HCT116 (cell line): ENCODE results near the gene GSTO2. TPM values are rescaled to one million over a fixed set of nuclear protein-coding genes. Genes with fewer than 3 reads are reported as not detected.

Experiments used
- ATAC-seq: fragments of 200-7000 bp; cut with Tn5 transposase; 2 replicates; pipeline ENCODE4 v1.9.1; 2020; ENCODE audit warnings: mild to moderate bottlenecking, moderate library complexity
- BruUV-seq: library from RNA; stranded (reverse); fragments of 400-500 nt; replicated peaks from 2 replicates; lab custom pipeline; 2021; lab: Mats Ljungman, UMichigan
- CTCF ChIA-PET: fragments of 300-600 bp; sonication (Branson Sonifier 250); formaldehyde crosslinking; loops from one replicate; lab custom pipeline; 2021; ENCODE audit warnings: antibody characterized with exemption; lab: Charles Lee
- POLR2A ChIA-PET: fragments of 300-600, 350-600 bp; sonication (Branson Sonifier 250); formaldehyde crosslinking; loops from one replicate; lab custom pipeline; 2021; ENCODE audit warnings: antibody characterized with exemption; lab: Charles Lee
- RAD21 ChIA-PET, 2 experiments: fragments of 300-600 bp; sonication (Branson Sonifier 250); formaldehyde crosslinking; loops; one replicate each; lab custom pipeline; 2023; ENCODE audit warnings: low total read pairs in 2 of 2; ENCODE audit not compliant: uncharacterized antibody in 2 of 2, unreplicated experiment in 2 of 2, low non-redundant PET in 1 of 2; lab: Charles Lee
- DNase-seq: peaks from one replicate; pipeline ENCODE4 v3.0.0-alpha.2; 2010; ENCODE audit warnings: low read depth, low spot score
- H2AFZ ChIP-seq: fragments of 200-600 bp; shearing (Covaris generic), sonication (generic); 2 replicates; pipeline ENCODE4 v1.6.1; 2017; ENCODE audit warnings: low read depth, mixed run types, mixed read lengths, antibody characterized with exemption, low read length; ENCODE audit not compliant: poor library complexity, severe bottlenecking
- H3K27ac ChIP-seq: 2 replicates; pipeline ENCODE4 v1.5.1; 2012; ENCODE audit warnings: low read depth, low read length
- H3K27me3 ChIP-seq: fragments of 200-600 bp; sonication (generic); 2 replicates; pipeline ENCODE4 v1.6.1; 2016; ENCODE audit warnings: mixed run types, low read length, mixed read lengths; ENCODE audit not compliant: insufficient read depth
- H3K36me3 ChIP-seq, 2 experiments: fragments of 200-500 bp in 1 of 2; fragments of 200-600 bp in 1 of 2; sonication (Bioruptor generic) in 1 of 2; sonication (generic) in 1 of 2; 2 replicates each; pipeline versions ENCODE4 v1.5.1 to v1.6.1; 2014 to 2016; ENCODE audit warnings: low read length in 2 of 2, inconsistent platforms in 1 of 2, mixed read lengths in 1 of 2, mixed run types in 1 of 2; ENCODE audit not compliant: insufficient read depth in 2 of 2, control insufficient read depth in 1 of 2
- H3K4me1 ChIP-seq, 2 experiments: fragments of 200-600 bp in 1 of 2; sonication (generic) in 1 of 2; 2 replicates each; pipeline versions ENCODE4 v1.5.1 to v1.6.1; 2012 to 2017; ENCODE audit warnings: low read length in 2 of 2, inconsistent platforms in 1 of 2, mild to moderate bottlenecking in 1 of 2, mixed read lengths in 1 of 2, mixed run types in 1 of 2, moderate library complexity in 1 of 2; ENCODE audit not compliant: insufficient read depth in 2 of 2, control insufficient read depth in 1 of 2
- H3K4me2 ChIP-seq: fragments of 200-600 bp; sonication (generic); 2 replicates; pipeline ENCODE4 v1.6.1; 2017; ENCODE audit warnings: mixed run types, low read length, mixed read lengths
- H3K4me3 ChIP-seq, 2 experiments: fragments of 200-600 bp in 1 of 2; sonication (generic) in 1 of 2; replicated peaks in 1 of 2; 2 replicates each; pipeline ENCODE4 v1.5.1; 2011 to 2016; ENCODE audit warnings: low read length in 2 of 2, control low read depth in 1 of 2, low read depth in 1 of 2, mild to moderate bottlenecking in 1 of 2, mixed read lengths in 1 of 2, mixed run types in 1 of 2
- H3K79me2 ChIP-seq: fragments of 200-600 bp; sonication (generic); 2 replicates; pipeline ENCODE4 v1.6.1; 2017; ENCODE audit warnings: mild to moderate bottlenecking, mixed run types, low read length, moderate library complexity, mixed read lengths; ENCODE audit not compliant: insufficient read depth
- H3K9ac ChIP-seq: fragments of 200-600 bp; sonication (generic); 2 replicates; pipeline ENCODE4 v1.6.1; 2016; ENCODE audit warnings: low read length, mixed read lengths
- H3K9me2 ChIP-seq: fragments of 200-600 bp; sonication (generic), shearing (Covaris generic); 2 replicates; pipeline ENCODE4 v1.6.1; 2017; ENCODE audit warnings: mixed run types, mild to moderate bottlenecking, moderate library complexity; ENCODE audit not compliant: insufficient read depth
- H3K9me3 ChIP-seq, 2 experiments: fragments of 200-500 bp in 1 of 2; fragments of 200-600 bp in 1 of 2; sonication (Bioruptor generic) in 1 of 2; sonication (generic) in 1 of 2; 2 replicates each; pipeline ENCODE4 v1.6.1; 2014 to 2017; ENCODE audit warnings: low read length in 2 of 2, mixed read lengths in 2 of 2, inconsistent platforms in 1 of 2, low read depth in 1 of 2, mild to moderate bottlenecking in 1 of 2, mixed run types in 1 of 2, moderate library complexity in 1 of 2; ENCODE audit not compliant: control insufficient read depth in 1 of 2, insufficient read depth in 1 of 2
- H4K20me1 ChIP-seq: fragments of 200-600 bp; sonication (generic), shearing (Covaris generic); 2 replicates; pipeline ENCODE4 v1.6.1; 2017; ENCODE audit warnings: mixed run types, mild to moderate bottlenecking, moderate library complexity; ENCODE audit not compliant: insufficient read depth
- JUND ChIP-seq: IDR thresholded peaks from 2 replicates; pipeline ENCODE4 v1.6.1; 2012
- POLR2AphosphoS5 ChIP-seq: IDR thresholded peaks from 2 replicates; pipeline ENCODE4 v1.6.1; 2011; ENCODE audit warnings: mild to moderate bottlenecking, low read depth, low read length, moderate library complexity
- RAD21 ChIP-seq: IDR thresholded peaks from 2 replicates; pipeline ENCODE4 v1.6.1; 2012; ENCODE audit warnings: low read depth, mild to moderate bottlenecking
- SP1 ChIP-seq: IDR thresholded peaks from 2 replicates; pipeline ENCODE4 v1.6.1; 2012; ENCODE audit warnings: low read depth
- SRF ChIP-seq: IDR thresholded peaks from 2 replicates; pipeline ENCODE4 v1.6.1; 2012; ENCODE audit warnings: low read depth
- intact Hi-C: fragments of 100-400 bp; cut with micrococcal nuclease; formaldehyde crosslinking; loops from 2 replicates; pipeline ENCODE4 v1.10.0; 2022
- total RNA-seq: library from RNA; stranded (reverse); gene quantifications from one replicate; pipeline ENCODE4 v1.2.1, GENCODE V29; 2021; ENCODE audit not compliant: unreplicated experiment
- TF ChIP-seq, protein P1 (sequence below), 3 experiments: fragments of 200-600 bp in 1 of 3; sonication (generic) in 1 of 3; IDR thresholded peaks in 2 of 3; conservative IDR thresholded peaks in 1 of 3; 2 replicates each; pipeline ENCODE4 v1.5.1; 2012 to 2017; ENCODE audit warnings: low read depth in 2 of 3, low read length in 2 of 3, antibody characterized with exemption in 1 of 3, borderline replicate concordance in 1 of 3, control low read depth in 1 of 3, mild to moderate bottlenecking in 1 of 3, mixed read lengths in 1 of 3, mixed run types in 1 of 3, moderate library complexity in 1 of 3; ENCODE audit not compliant: insufficient read depth in 1 of 3

The GSTO2 gene
- total RNA-seq, 1 experiment from 2014 or later, result 115 TPM

- Histone ChIP-seq H4K20me1 (0 out of 2 replicates have a peak, but pooled peaks cover 9% of the 10 kb centered on the region), H3K4me2 (no peak overlapping the region), H3K79me2 (peaks cover 97% of the 10 kb centered on the region), H3K27me3 (no peaks in the 10 kb centered on the region), H2AFZ (no peak overlapping the region), H3K9me2 (no peaks in the 10 kb centered on the region), H3K36me3 (peaks cover 71 to 77% of the 10 kb centered on the region in 2 experiments), H3K4me3 (no peak overlapping the region), H3K9ac (no peak overlapping the region), H3K9me3 (no peaks in the 10 kb centered on the region), H3K27ac (no peak overlapping the region), H3K4me1 (peaks cover 8 to 16% of the 10 kb centered on the region in 2 experiments; a peak in 3 of 4 replicates)
- POLR2A ChIA-PET, result interaction anchor here (1.6 kb wide), 1 partner anchor 22 kb away, joined by 3 read pairs; no protein-coding TSS in a partner anchor
- no peak for DNase-seq
- RAD21 ChIA-PET, result no interaction called here
- BruUV-seq, result no TSS peak
- no peak for ATAC-seq
- TF ChIP-seq SP1 (no peak), JUND (0 out of 2 replicates have a peak, but pooled peaks have one; percentile 18)
- intact Hi-C loops, result no loop called here
- CTCF ChIA-PET, result no interaction called here
Observed at GRCh38 chr10:104260775-104261115, 8.2 kb upstream of the GSTO2 start.

DNA sequence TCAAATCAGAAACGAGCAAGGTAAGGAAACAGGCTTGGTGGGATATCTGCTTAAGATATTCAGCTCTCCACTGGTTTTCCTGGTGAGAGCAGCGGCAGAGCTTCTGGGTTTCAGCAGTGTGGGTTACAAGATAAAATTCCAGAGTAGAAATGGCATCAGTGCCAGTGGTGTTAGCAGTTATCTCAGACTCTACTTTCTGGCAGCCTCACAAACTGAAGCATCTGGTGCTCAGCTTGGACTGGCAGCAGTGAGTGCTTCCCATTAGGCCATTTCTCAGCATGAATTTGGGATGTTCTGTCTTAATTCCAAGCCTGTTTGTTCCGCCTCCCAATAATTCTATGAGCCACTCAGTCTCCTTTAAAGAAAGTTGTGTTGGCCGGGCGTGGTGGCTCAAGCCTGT, 6.9 kb upstream of the GSTO2 start:
- Histone ChIP-seq H3K9me2 (no peaks in the 10 kb centered on the region), H3K9me3 (no peaks in the 10 kb centered on the region), H3K4me3 (no peak overlapping the region), H4K20me1 (0 out of 2 replicates have a peak, but pooled peaks cover 9% of the 10 kb centered on the region), H3K27ac (no peak overlapping the region), H3K4me2 (no peak overlapping the region), H3K79me2 (peaks cover 97% of the 10 kb centered on the region), H3K27me3 (no peaks in the 10 kb centered on the region), H3K4me1 (peaks cover 0 to 8% of the 10 kb centered on the region in 2 experiments; a peak in 1 of 4 replicates), H3K9ac (no peak overlapping the region), H3K36me3 (peaks cover 81 to 82% of the 10 kb centered on the region in 2 experiments), H2AFZ (no peak overlapping the region)
- intact Hi-C loops, result no loop called here
- ATAC-seq (no peak), DNase-seq (no peak)
- no TSS peak for BruUV-seq
- ChIA-PET CTCF (interaction anchor here (2.4 kb wide), 1 partner anchor 13 kb away, joined by 8 read pairs; no protein-coding TSS in a partner anchor), RAD21 (no interaction called here), POLR2A (interaction anchor here (1.2 kb wide), 1 partner anchor 13 kb away, joined by 3 read pairs; no protein-coding TSS in a partner anchor)
- TF ChIP-seq POLR2AphosphoS5, result 0 out of 2 replicates have a peak, but pooled peaks have one; percentile 6
- no peak for TF ChIP-seq SRF
- no peak for TF ChIP-seq RAD21
- TF ChIP-seq, protein P1, sequence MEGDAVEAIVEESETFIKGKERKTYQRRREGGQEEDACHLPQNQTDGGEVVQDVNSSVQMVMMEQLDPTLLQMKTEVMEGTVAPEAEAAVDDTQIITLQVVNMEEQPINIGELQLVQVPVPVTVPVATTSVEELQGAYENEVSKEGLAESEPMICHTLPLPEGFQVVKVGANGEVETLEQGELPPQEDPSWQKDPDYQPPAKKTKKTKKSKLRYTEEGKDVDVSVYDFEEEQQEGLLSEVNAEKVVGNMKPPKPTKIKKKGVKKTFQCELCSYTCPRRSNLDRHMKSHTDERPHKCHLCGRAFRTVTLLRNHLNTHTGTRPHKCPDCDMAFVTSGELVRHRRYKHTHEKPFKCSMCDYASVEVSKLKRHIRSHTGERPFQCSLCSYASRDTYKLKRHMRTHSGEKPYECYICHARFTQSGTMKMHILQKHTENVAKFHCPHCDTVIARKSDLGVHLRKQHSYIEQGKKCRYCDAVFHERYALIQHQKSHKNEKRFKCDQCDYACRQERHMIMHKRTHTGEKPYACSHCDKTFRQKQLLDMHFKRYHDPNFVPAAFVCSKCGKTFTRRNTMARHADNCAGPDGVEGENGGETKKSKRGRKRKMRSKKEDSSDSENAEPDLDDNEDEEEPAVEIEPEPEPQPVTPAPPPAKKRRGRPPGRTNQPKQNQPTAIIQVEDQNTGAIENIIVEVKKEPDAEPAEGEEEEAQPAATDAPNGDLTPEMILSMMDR (IDR thresholded peaks at IDR 0.05 in 2 of 3, conservative IDR thresholded peaks at IDR 0.05 in 1 of 3; ENCODE audit: borderline replicate concordance in 1 of 3, insufficient read depth in 1 of 3, low read depth in 2 of 3, low read length in 2 of 3), result no peak
